IMR-90 (cell line): Measurements from ENCODE around the gene SOST. TPM values are rescaled to one million over a fixed set of nuclear protein-coding genes. Genes with fewer than 3 reads are reported as not detected.

Experiments used
- ATAC-seq: fragments of 200-7000 bp; cut with Tn5 transposase; 2 replicates; pipeline ENCODE4 v1.9.1; 2020; ENCODE audit warnings: low read depth, mild to moderate bottlenecking, moderate library complexity
- BruUV-seq: library from RNA; stranded (reverse); fragments of 400-500 nt; replicated peaks from 2 replicates; lab custom pipeline; 2021; lab: Mats Ljungman, UMichigan
- CTCF ChIA-PET: fragments of 300-600 bp; formaldehyde crosslinking; extraction: SDS; loops from one replicate; lab custom pipeline; 2021; ENCODE audit warnings: antibody characterized with exemption; lab: Yijun Ruan, JAX
- POLR2A ChIA-PET: fragments of 300-600 bp; sonication (Branson Sonifier 250); formaldehyde crosslinking; loops from one replicate; lab custom pipeline; 2022; ENCODE audit warnings: antibody characterized with exemption; ENCODE audit not compliant: unreplicated experiment; lab: Charles Lee
- DNase-seq: peaks from one replicate; pipeline ENCODE4 v3.0.0; 2013
- H2AFZ ChIP-seq: replicated peaks from 2 replicates; pipeline ENCODE3; 2013; ENCODE audit warnings: low read length, mild to moderate bottlenecking; ENCODE audit not compliant: poor library complexity
- H2AK5ac ChIP-seq: 2 replicates; pipeline ENCODE4 v1.6.1; 2013; ENCODE audit warnings: low read depth, low read length, inconsistent platforms
- H2AK9ac ChIP-seq: replicated peaks from 2 replicates; pipeline ENCODE3; 2013; ENCODE audit warnings: mild to moderate bottlenecking, low read depth, low read length, moderate library complexity; ENCODE audit not compliant: poor library complexity
- H2BK120ac ChIP-seq: 2 replicates; pipeline ENCODE4 v1.6.1; 2013; ENCODE audit warnings: low read depth, low read length, inconsistent platforms
- H2BK15ac ChIP-seq: 3 replicates; pipeline ENCODE4 v1.6.1; 2013; ENCODE audit warnings: low read depth, low read length, inconsistent platforms
- H2BK20ac ChIP-seq: 2 replicates; pipeline ENCODE4 v1.6.1; 2013; ENCODE audit warnings: low read depth, mild to moderate bottlenecking, inconsistent platforms, low read length, moderate library complexity
- H2BK5ac ChIP-seq: 2 replicates; pipeline ENCODE4 v1.6.1; 2013; ENCODE audit warnings: mild to moderate bottlenecking, low read depth, low read length, inconsistent platforms; ENCODE audit not compliant: poor library complexity, severe bottlenecking
- H3K14ac ChIP-seq: replicated peaks from 2 replicates; pipeline ENCODE4 v1.6.1; 2013; ENCODE audit warnings: low read depth, low read length, inconsistent platforms
- H3K18ac ChIP-seq: 2 replicates; pipeline ENCODE4 v1.6.1; 2013; ENCODE audit warnings: low read depth, low read length, control low read depth
- H3K23ac ChIP-seq: 2 replicates; pipeline ENCODE4 v1.6.1; 2013; ENCODE audit warnings: low read depth, low read length, inconsistent platforms
- H3K27ac ChIP-seq: 2 replicates; pipeline ENCODE4 v1.5.1; 2013; ENCODE audit warnings: mild to moderate bottlenecking, control low read depth, low read length; ENCODE audit not compliant: insufficient read depth
- H3K27me3 ChIP-seq: 2 replicates; pipeline ENCODE4 v1.6.1; 2013; ENCODE audit warnings: low read length; ENCODE audit not compliant: control insufficient read depth, insufficient read depth
- H3K36me3 ChIP-seq: 2 replicates; pipeline ENCODE4 v1.6.1; 2013; ENCODE audit warnings: low read length, mixed read lengths; ENCODE audit not compliant: control insufficient read depth, insufficient read depth
- H3K4ac ChIP-seq: 2 replicates; pipeline ENCODE4 v1.6.1; 2013; ENCODE audit warnings: low read depth, low read length, inconsistent platforms
- H3K4me1 ChIP-seq: 2 replicates; pipeline ENCODE4 v1.6.1; 2013; ENCODE audit warnings: low read length, mixed read lengths; ENCODE audit not compliant: control insufficient read depth, insufficient read depth
- H3K4me2 ChIP-seq: 2 replicates; pipeline ENCODE4 v1.6.1; 2013; ENCODE audit warnings: low read depth, mild to moderate bottlenecking, control low read depth, low read length, moderate library complexity
- H3K4me3 ChIP-seq: 2 replicates; pipeline ENCODE4 v1.5.1; 2013; ENCODE audit warnings: low read depth, mild to moderate bottlenecking, control low read depth, low read length, moderate library complexity; ENCODE audit not compliant: insufficient read depth
- H3K56ac ChIP-seq: 2 replicates; pipeline ENCODE4 v1.6.1; 2013; ENCODE audit warnings: low read length, inconsistent platforms; ENCODE audit not compliant: insufficient read depth; ENCODE audit errors: extremely low read depth
- H3K79me1 ChIP-seq, 2 experiments: 2 replicates each; pipeline ENCODE4 v1.6.1; 2013; ENCODE audit warnings: low read length in 2 of 2, inconsistent platforms in 1 of 2, low read depth in 1 of 2
- H3K9ac ChIP-seq: 2 replicates; pipeline ENCODE4 v1.6.1; 2013; ENCODE audit warnings: low read depth, low read length, control low read depth
- H3K9me1 ChIP-seq: 2 replicates; pipeline ENCODE4 v1.6.1; 2013; ENCODE audit warnings: low read length, inconsistent platforms; ENCODE audit not compliant: insufficient read depth
- H3K9me3 ChIP-seq: 2 replicates; pipeline ENCODE4 v1.6.1; 2013; ENCODE audit warnings: low read length; ENCODE audit not compliant: control insufficient read depth, insufficient read depth
- H4K20me1 ChIP-seq: 2 replicates; pipeline ENCODE4 v1.6.1; 2013; ENCODE audit warnings: low read length, inconsistent platforms; ENCODE audit not compliant: insufficient read depth
- H4K5ac ChIP-seq: 2 replicates; pipeline ENCODE4 v1.6.1; 2013; ENCODE audit warnings: mild to moderate bottlenecking, low read depth, low read length, control low read depth
- H4K8ac ChIP-seq, 2 experiments: 2 replicates each; pipeline ENCODE4 v1.6.1; 2013; ENCODE audit warnings: low read depth in 2 of 2, low read length in 2 of 2, control low read depth in 1 of 2, inconsistent platforms in 1 of 2
- H4K91ac ChIP-seq: 2 replicates; pipeline ENCODE4 v1.6.1; 2013; ENCODE audit warnings: low read depth, low read length, inconsistent platforms; ENCODE audit not compliant: insufficient read depth
- BHLHE40 ChIP-seq: fragments of 150-350 bp; IDR thresholded peaks from 2 replicates; pipeline ENCODE4 v1.6.1; 2016; ENCODE audit warnings: mild to moderate bottlenecking, low read depth, low read length
- CHD1 ChIP-seq: IDR thresholded peaks from 2 replicates; pipeline ENCODE4 v1.6.1; 2012; ENCODE audit warnings: low read depth, low read length, improper control_type of control experiment
- FOS ChIP-seq: fragments of 150-350 bp; IDR thresholded peaks from 2 replicates; pipeline ENCODE4 v1.6.1; 2016; ENCODE audit warnings: low read depth, low read length
- MAFK ChIP-seq: IDR thresholded peaks from 2 replicates; pipeline ENCODE4 v1.6.1; 2012; ENCODE audit warnings: low read depth, low read length, improper control_type of control experiment
- MAZ ChIP-seq: IDR thresholded peaks from 2 replicates; pipeline ENCODE4 v1.6.1; 2012; ENCODE audit warnings: low read depth, mild to moderate bottlenecking, low read length, improper control_type of control experiment, moderate library complexity, borderline replicate concordance
- NFE2L2 ChIP-seq: fragments of 150-350 bp; IDR thresholded peaks from 2 replicates; pipeline ENCODE4 v1.6.1; 2016; ENCODE audit warnings: low read depth, mild to moderate bottlenecking, low read length
- POLR2A ChIP-seq: IDR thresholded peaks from 2 replicates; pipeline ENCODE4 v1.6.1; 2012; ENCODE audit warnings: mild to moderate bottlenecking, low read depth, low read length
- RAD21 ChIP-seq: IDR thresholded peaks from 2 replicates; pipeline ENCODE4 v1.6.1; 2012; ENCODE audit warnings: low read length, improper control_type of control experiment
- RCOR1 ChIP-seq: IDR thresholded peaks from 2 replicates; pipeline ENCODE4 v1.6.1; 2012; ENCODE audit warnings: mild to moderate bottlenecking, low read length, improper control_type of control experiment; ENCODE audit not compliant: insufficient replicate concordance
- RFX5 ChIP-seq: IDR thresholded peaks from 2 replicates; pipeline ENCODE4 v1.8.0; 2012; ENCODE audit warnings: low read depth, mild to moderate bottlenecking, low read length, moderate library complexity
- SMC3 ChIP-seq: fragments of 150-350 bp; IDR thresholded peaks from 2 replicates; pipeline ENCODE4 v1.6.1; 2016; ENCODE audit warnings: low read depth, mild to moderate bottlenecking, antibody characterized with exemption, low read length, moderate library complexity
- USF2 ChIP-seq: fragments of 150-350 bp; IDR thresholded peaks from 2 replicates; pipeline ENCODE4 v1.6.1; 2017; ENCODE audit warnings: mild to moderate bottlenecking, antibody characterized with exemption, low read length, low read depth
- WGBS, 2 experiments: methylation state at CpG; one replicate each; pipeline versions ENCODE4 v1.1.5 to v1.1.7; 2013; ENCODE audit warnings: missing lambda C conversion rate in 2 of 2; ENCODE audit not compliant: insufficient read length in 1 of 2; ENCODE audit errors: extremely low coverage in 2 of 2; 5-methylcytosine and 5-hydroxymethylcytosine counted together
- dilution Hi-C: fragments of 300-500 bp; cut with HindIII; formaldehyde crosslinking; loops from one replicate; pipeline ENCODE4 v1.14.3; 2018; ENCODE audit warnings: low sequenced_read_pairs; ENCODE audit not compliant: unreplicated experiment
- in situ Hi-C: fragments of 300-500 bp; cut with MboI; formaldehyde crosslinking; loops from 3 replicates; pipeline ENCODE4 v1.14.3; 2019; ENCODE audit warnings: low sequenced_read_pairs, inconsistent platforms, mixed read lengths
- intact Hi-C: fragments of 100-400 bp; cut with micrococcal nuclease; formaldehyde crosslinking; loops from 2 replicates; pipeline ENCODE4 v1.10.0; 2022
- polyA plus RNA-seq, 3 experiments: library from polyadenylated mRNA; depleted of rRNA; stranded (reverse); fragments of >200 nt; gene quantifications; 2 replicates each; pipeline ENCODE4 v1.2.3, GENCODE V29; 2012; ENCODE audit warnings: low replicate concordance in 1 of 3
- total RNA-seq: library from RNA; depleted of rRNA; stranded (reverse); fragments of >200 nt; gene quantifications from 2 replicates; pipeline ENCODE4 v1.2.3, GENCODE V29; 2012
- TF ChIP-seq, protein P1 (sequence below): fragments of 150-350 bp; IDR thresholded peaks from 2 replicates; pipeline ENCODE4 v1.6.1; 2016; ENCODE audit warnings: low read depth, mild to moderate bottlenecking, low read length, moderate library complexity, borderline replicate concordance
- TF ChIP-seq, protein P2 (sequence below): conservative IDR thresholded peaks from 2 replicates; pipeline ENCODE4 v1.5.1; 2012; ENCODE audit warnings: mild to moderate bottlenecking, low read depth, low read length, improper control_type of control experiment

Gene SOST
- total and polyA plus RNA-seq, 2 of the 4 experiments (the other 2 are of a cell fraction) = not detected

DNA sequence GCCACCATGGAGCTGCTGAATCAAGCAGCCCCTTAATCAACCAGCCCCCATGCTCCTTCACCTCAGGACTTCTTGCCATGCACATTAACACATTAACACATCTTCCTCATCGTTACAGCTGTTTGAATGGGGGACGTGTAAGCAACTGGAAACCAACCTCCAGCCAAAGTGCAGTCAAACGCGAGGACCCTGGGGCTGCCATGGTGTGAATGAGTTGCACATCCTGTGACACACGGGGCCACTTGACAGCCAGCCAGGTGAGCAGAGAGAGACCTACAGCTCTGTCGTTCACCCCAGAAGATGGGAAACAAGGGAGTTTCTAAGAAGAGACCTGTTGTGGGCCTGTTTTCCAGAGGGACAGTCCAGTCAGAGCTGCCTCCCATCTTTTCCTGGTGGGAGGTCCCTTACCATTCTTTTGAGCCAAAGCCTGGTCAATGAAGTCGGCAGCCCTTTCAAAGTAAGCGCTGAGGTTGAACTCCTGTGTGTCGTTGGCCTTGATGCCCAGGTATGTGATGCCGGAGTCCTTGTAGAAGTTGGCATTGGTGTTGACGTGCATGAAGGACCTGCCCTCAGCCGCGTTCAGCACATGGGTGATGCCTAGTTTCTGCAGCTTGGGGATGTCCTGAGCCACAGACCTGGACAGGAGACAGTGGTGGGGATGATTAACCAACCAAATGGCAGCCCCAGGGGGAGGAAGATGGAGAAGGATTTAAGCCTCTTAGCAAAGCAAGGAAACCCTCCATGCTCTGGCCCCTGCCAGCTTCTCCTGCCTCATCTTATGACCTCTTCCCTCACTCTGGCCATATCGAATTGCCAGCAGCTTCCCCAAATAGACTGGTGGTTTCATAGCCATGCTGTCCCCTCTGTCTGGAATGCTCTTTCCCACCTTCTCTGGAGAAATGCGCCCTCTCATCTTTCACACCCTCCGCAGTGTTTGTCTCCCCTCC lies 16.0 kb upstream of the SOST start:
- no TSS peak for BruUV-seq
- H3K4me1 ChIP-seq = peaks cover 4% of the 10 kb centered on the region; the same call in 1 of the 2 replicates
- no peak overlapping the region for H2AK9ac ChIP-seq
- no peak overlapping the region for H2BK15ac ChIP-seq
- WGBS, 2 experiments = 98% methylated on average over 6 of the region's 16 CpGs; no CpG with 5 or more reads in 1 of the 2 experiments
- no peak overlapping the region for H4K91ac ChIP-seq
- POLR2A ChIA-PET = no interaction called here
- H3K9me3 ChIP-seq = no peaks in the 10 kb centered on the region
- no peak overlapping the region for H3K4ac ChIP-seq
- no peak overlapping the region for H2BK20ac ChIP-seq
- H3K4me2 ChIP-seq = no peak overlapping the region
- H3K14ac ChIP-seq = no peak overlapping the region
- H4K5ac ChIP-seq = no peak overlapping the region
- in situ Hi-C loops (no loop called here), intact Hi-C loops (no loop called here), dilution Hi-C loops (no loop called here)
- H3K9ac ChIP-seq = no peak overlapping the region
- no peak overlapping the region for H2AFZ ChIP-seq
- H3K36me3 ChIP-seq = peaks cover 46% of the 10 kb centered on the region
- no peak overlapping the region for H3K23ac ChIP-seq
- DNase-seq (no peak), ATAC-seq (no peak)
- CTCF ChIA-PET = interaction anchor here (1.3 kb wide), 1 partner anchor 9 kb away, joined by 5 read pairs; no protein-coding TSS in a partner anchor
- peaks cover 33% of the 10 kb centered on the region for H4K20me1 ChIP-seq
- no peak overlapping the region for H3K4me3 ChIP-seq
- no peak overlapping the region for H3K18ac ChIP-seq
- H4K8ac ChIP-seq = no peak overlapping the region
- peaks cover 21 to 60% of the 10 kb centered on the region in 2 experiments for H3K79me1 ChIP-seq
- no peak overlapping the region for H3K27ac ChIP-seq
- no peaks in the 10 kb centered on the region for H3K27me3 ChIP-seq
- no peak overlapping the region for H2BK120ac ChIP-seq
- no peak overlapping the region for H3K56ac ChIP-seq
- H3K9me1 ChIP-seq = peaks cover 28% of the 10 kb centered on the region
- H2AK5ac ChIP-seq = no peak overlapping the region
- no peak overlapping the region for H2BK5ac ChIP-seq
- TF ChIP-seq POLR2A (no peak), MAFK (no peak), RCOR1 (no peak), SMC3 (no peak), RFX5 (no peak), USF2 (no peak), NFE2L2 (no peak), RAD21 (no peak), CHD1 (no peak), BHLHE40 (no peak), MAZ (no peak), FOS (no peak)
- TF ChIP-seq, protein P1, sequence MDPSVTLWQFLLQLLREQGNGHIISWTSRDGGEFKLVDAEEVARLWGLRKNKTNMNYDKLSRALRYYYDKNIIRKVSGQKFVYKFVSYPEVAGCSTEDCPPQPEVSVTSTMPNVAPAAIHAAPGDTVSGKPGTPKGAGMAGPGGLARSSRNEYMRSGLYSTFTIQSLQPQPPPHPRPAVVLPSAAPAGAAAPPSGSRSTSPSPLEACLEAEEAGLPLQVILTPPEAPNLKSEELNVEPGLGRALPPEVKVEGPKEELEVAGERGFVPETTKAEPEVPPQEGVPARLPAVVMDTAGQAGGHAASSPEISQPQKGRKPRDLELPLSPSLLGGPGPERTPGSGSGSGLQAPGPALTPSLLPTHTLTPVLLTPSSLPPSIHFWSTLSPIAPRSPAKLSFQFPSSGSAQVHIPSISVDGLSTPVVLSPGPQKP = no peak
- TF ChIP-seq, protein P2, sequence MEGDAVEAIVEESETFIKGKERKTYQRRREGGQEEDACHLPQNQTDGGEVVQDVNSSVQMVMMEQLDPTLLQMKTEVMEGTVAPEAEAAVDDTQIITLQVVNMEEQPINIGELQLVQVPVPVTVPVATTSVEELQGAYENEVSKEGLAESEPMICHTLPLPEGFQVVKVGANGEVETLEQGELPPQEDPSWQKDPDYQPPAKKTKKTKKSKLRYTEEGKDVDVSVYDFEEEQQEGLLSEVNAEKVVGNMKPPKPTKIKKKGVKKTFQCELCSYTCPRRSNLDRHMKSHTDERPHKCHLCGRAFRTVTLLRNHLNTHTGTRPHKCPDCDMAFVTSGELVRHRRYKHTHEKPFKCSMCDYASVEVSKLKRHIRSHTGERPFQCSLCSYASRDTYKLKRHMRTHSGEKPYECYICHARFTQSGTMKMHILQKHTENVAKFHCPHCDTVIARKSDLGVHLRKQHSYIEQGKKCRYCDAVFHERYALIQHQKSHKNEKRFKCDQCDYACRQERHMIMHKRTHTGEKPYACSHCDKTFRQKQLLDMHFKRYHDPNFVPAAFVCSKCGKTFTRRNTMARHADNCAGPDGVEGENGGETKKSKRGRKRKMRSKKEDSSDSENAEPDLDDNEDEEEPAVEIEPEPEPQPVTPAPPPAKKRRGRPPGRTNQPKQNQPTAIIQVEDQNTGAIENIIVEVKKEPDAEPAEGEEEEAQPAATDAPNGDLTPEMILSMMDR = no peak
